Effector memory CD4-positive, alpha-beta T cell (primary cell): ENCODE data around the gene SCAF8.

Experiments used
- DNase-seq, 3 donors: peaks; one replicate each; pipeline ENCODE4 v3.0.0-alpha.2; 2020
- H3K27ac ChIP-seq: 2 replicates; pipeline ENCODE4 v1.7.0; 2013; ENCODE audit warnings: mild to moderate bottlenecking, low read length, moderate library complexity; ENCODE audit not compliant: insufficient read depth, poor library complexity, severe bottlenecking
- H3K27me3 ChIP-seq: replicated peaks from 2 replicates; pipeline ENCODE4 v1.7.0; 2013; ENCODE audit warnings: mild to moderate bottlenecking, low read length; ENCODE audit not compliant: insufficient read depth, control insufficient read depth, poor library complexity, severe bottlenecking
- H3K36me3 ChIP-seq: 2 replicates; pipeline ENCODE4 v1.7.0; 2013; ENCODE audit warnings: mild to moderate bottlenecking, low read length, moderate library complexity; ENCODE audit not compliant: control insufficient read depth, insufficient read depth
- H3K4me1 ChIP-seq: 2 replicates; pipeline ENCODE4 v1.7.0; 2013; ENCODE audit warnings: low read length, mild to moderate bottlenecking; ENCODE audit not compliant: control insufficient read depth, insufficient read depth, poor library complexity, severe bottlenecking
- H3K4me3 ChIP-seq: 2 replicates; pipeline ENCODE4 v1.7.0; 2013; ENCODE audit warnings: low read length, low read depth, mild to moderate bottlenecking; ENCODE audit not compliant: insufficient read depth, poor library complexity, severe bottlenecking
- H3K9me3 ChIP-seq: 2 replicates; pipeline ENCODE4 v1.7.0; 2013; ENCODE audit warnings: mild to moderate bottlenecking, low read length, moderate library complexity; ENCODE audit not compliant: control insufficient read depth

The SCAF8 gene

DNA sequence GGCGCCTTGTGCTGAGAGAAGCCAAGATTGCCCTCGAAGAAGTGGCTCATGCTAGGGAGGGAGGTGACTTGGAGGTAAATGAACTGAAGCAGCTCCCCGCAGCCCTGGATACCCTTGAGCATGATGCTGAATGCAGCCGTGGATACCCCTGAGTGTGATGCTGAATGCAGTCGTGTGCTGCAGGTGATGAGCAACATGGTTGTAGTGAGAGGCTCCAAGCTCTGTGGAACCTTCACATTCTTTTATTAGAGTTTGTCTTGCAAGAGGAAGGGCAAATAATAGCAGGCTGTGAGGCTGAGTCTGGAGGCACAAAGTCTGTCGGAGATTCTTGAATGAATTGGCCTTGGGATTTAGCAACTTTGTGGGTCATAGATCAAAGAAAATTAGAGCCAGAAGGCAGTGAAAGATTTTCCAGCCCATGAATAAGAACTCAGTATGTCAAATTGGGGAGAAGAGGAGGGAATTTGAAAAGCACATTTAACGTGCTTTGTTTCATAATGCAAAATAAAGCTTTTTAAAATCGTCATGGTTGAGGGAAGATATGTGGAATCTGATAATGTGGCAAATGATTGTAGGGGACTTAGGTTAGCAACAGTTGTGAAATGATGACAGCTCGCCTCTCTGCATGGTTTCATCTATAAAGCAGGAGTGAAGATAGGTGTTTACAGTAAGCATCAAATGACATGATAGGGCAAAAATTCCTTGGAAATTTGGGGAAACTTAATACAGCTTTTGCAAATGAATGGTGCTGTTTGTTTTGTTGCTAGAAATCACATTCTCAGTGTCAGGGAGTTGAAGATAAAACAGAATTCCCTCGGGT is 141.8 kb downstream of the SCAF8 start:
- no peak overlapping the region for H3K4me3 ChIP-seq
- H3K4me1 ChIP-seq, result no peaks in the 10 kb centered on the region
- no peaks in the 10 kb centered on the region for H3K27me3 ChIP-seq
- no peaks in the 10 kb centered on the region for H3K36me3 ChIP-seq
- no peak for DNase-seq
- H3K27ac ChIP-seq, result no peak overlapping the region
- H3K9me3 ChIP-seq, result no peaks in the 10 kb centered on the region

DNA sequence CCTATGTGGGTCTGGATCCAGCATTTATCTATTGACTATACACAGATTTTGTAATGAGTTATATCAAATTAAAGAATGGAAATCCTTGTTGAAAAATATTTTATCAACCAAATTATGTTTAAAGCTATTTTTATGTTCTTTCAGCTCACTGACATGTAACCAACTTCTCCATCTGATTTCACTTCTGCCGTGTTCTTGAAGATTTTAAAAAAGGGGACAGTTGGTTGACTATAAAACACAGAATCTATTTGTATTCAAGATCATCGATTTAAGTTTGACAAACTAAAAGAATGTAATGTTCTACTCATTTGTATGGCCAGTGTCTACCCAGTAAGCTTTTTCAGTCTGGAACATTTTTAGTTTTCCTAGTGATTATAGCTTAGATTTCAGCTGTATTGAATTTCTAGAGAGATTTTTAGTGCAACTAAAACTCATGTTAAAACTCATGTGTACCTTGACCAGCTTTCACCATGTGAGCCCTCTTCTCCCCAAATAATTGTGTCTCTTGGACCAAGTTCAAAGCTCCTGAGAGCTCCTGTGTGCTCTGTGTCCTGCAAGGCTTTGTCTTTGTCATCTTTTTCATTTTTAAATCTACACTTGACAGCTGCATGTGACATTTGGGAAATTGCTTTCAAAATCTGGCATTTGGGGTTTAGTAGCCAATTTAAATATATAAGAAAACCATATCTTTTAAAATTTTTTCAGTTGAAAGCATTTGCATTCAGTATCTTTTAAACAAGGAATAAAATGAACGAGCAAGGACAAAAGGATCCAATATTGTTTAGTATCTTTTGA is 143.5 kb downstream of the SCAF8 start:
- no peak for DNase-seq
- no peaks in the 10 kb centered on the region for H3K9me3 ChIP-seq
- H3K36me3 ChIP-seq, result no peaks in the 10 kb centered on the region
- no peaks in the 10 kb centered on the region for H3K4me1 ChIP-seq
- H3K27me3 ChIP-seq, result no peaks in the 10 kb centered on the region
- no peak overlapping the region for H3K27ac ChIP-seq
- no peak overlapping the region for H3K4me3 ChIP-seq

DNA sequence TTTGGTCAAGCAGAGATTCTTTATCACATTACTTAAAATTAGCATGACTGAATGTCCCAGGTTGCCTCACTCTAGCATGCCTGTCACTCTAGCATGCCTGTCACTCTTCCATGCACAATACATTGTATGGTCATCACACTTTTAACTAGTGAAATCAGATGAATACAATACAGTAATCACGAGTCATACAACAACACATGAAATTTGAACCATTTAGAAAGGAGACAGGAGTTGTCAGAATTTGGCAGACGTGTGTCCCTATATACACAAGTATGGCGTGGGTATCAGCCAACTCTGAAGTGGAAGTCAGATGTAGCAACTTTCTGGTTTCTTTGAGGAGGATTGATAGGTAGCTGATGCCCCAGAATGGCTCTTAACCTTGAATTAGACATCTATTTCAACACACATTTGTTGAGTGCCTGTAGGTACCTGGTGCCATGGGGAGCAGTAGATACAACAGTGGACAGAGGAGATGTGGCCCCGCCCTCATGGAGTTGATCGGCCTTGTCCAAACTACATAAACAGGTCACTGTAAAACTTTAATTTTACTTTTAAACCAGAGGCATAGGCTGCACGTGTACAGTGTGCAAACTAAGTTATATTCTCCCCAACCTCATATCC is 145.8 kb downstream of the SCAF8 start:
- Histone ChIP-seq H3K36me3 (no peaks in the 10 kb centered on the region), H3K4me3 (no peak overlapping the region), H3K9me3 (no peaks in the 10 kb centered on the region), H3K27ac (no peak overlapping the region), H3K27me3 (no peaks in the 10 kb centered on the region), H3K4me1 (no peaks in the 10 kb centered on the region)
- no peak for DNase-seq

DNA sequence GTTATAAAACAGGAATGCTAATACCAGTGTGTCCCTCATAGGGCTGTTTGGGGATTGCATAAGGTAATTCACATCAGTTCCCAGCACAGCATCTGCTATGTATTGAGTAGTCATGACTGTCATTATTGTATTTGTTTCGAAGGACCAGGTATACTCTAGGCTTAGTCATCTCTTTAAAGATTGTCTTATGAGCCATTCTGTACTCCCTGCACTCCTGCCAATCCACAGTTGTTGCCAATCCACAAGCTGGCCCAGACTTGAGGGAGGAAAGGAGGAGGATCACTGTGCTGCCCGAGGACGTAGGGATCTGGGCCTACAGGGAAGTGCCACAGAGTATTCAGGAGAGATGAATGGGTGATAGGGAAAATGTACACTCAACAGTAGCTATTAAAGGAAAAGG is 148.9 kb downstream of the SCAF8 start:
- no peaks in the 10 kb centered on the region for H3K9me3 ChIP-seq
- no peaks in the 10 kb centered on the region for H3K27me3 ChIP-seq
- H3K4me3 ChIP-seq, result no peak overlapping the region
- no peak for DNase-seq
- H3K36me3 ChIP-seq, result no peaks in the 10 kb centered on the region
- no peak overlapping the region for H3K27ac ChIP-seq
- no peaks in the 10 kb centered on the region for H3K4me1 ChIP-seq
